Measurements from ENCODE around the gene APBA2. TPM values are rescaled to one million over a fixed set of nuclear protein-coding genes. Genes with fewer than 3 reads are reported as not detected.

APBA2 gene
- total RNA-seq, 1 experiment from 2014 or later, result 11.2 TPM

DNA sequence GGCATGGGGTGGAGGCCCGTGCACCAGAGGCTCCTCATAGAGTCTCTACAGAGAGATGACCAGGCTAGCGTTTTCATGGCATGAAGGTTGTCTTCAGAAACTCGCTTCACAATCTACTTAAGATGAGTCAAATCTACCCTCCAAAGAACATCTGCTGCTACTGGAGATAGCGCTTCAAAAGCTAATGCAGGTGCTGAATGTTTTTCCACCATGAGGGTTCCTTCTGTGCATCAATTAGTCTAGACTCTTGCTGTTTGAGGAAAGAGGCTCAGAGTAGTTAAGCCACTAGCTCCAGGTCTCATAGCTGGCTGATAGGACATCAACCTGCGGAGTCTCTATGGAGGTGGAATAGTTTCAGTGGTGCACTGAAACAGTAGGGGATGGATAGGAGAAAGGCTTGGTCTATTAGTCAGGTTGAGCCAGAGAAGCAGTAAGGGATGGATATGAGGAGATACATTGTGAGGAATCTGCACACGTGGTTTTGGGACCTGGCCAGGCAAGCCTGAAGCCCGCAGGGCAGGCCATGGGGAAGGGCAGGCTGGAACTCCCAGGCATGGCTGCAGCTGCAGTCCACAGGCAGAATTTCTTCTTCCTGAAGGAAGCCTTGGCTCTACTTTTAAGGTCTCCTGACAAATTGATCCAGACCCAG is 117.5 kb downstream of the APBA2 start:
- Mint-ChIP-seq H3K27ac (no peak overlapping the region), H3K9me3 (peaks cover 17% of the 10 kb centered on the region), H3K36me3 (peaks cover 6% of the 10 kb centered on the region), H3K4me3 (no peak overlapping the region), H3K27me3 (ENCODE audit: low read depth) (no peaks in the 10 kb centered on the region), H3K4me1 (no peaks in the 10 kb centered on the region)
- no peak for DNase-seq (ENCODE audit: low spot score)
- CTCF ChIA-PET, result no interaction called here
- TF ChIP-seq MXD4 (CRISPR knock-in tag; IDR thresholded peaks at IDR 0.05; ENCODE audit: borderline replicate concordance) (no peak), IRF2 (CRISPR knock-in tag; IDR thresholded peaks at IDR 0.05; ENCODE audit: borderline replicate concordance, low read depth) (no peak), CREM (CRISPR knock-in tag; IDR thresholded peaks at IDR 0.05) (no peak)
- TF ChIP-seq, protein P1, sequence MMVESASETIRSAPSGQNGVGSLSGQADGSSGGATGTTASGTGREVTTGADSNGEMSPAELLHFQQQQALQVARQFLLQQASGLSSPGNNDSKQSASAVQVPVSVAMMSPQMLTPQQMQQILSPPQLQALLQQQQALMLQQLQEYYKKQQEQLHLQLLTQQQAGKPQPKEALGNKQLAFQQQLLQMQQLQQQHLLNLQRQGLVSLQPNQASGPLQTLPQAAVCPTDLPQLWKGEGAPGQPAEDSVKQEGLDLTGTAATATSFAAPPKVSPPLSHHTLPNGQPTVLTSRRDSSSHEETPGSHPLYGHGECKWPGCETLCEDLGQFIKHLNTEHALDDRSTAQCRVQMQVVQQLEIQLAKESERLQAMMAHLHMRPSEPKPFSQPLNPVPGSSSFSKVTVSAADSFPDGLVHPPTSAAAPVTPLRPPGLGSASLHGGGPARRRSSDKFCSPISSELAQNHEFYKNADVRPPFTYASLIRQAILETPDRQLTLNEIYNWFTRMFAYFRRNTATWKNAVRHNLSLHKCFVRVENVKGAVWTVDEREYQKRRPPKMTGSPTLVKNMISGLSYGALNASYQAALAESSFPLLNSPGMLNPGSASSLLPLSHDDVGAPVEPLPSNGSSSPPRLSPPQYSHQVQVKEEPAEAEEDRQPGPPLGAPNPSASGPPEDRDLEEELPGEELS (CRISPR knock-in tag; IDR thresholded peaks at IDR 0.05), result no peak
- TF ChIP-seq, protein P2, sequence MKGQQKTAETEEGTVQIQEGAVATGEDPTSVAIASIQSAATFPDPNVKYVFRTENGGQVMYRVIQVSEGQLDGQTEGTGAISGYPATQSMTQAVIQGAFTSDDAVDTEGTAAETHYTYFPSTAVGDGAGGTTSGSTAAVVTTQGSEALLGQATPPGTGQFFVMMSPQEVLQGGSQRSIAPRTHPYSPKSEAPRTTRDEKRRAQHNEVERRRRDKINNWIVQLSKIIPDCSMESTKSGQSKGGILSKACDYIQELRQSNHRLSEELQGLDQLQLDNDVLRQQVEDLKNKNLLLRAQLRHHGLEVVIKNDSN (CRISPR knock-in tag; IDR thresholded peaks at IDR 0.05), result no peak
- ATAC-seq, result no peak
- POLR2A ChIA-PET, result no interaction called here

DNA sequence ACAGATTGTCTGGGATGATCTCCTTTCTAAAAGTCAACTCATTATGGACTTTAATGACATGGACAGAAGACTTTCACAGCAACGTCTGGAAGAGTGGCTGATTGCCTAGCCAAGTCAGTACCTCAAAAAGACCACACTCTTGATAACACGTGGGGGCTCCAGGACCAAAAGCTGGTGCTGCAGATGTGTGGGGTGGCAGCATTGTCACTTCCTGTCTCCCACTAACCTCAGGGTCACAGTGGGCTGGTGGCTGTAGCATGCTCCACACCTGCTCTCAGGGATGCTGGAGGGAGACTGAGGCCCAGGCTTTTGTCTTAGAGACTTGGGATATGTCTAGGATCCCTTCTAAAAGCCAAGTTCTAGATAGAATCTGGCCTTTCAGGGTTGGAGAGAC is 118.1 kb downstream of the APBA2 start:
- TF ChIP-seq ETV6 (CRISPR knock-in tag; IDR thresholded peaks at IDR 0.05), result no peak
- TF ChIP-seq SOX15 (CRISPR knock-in tag; IDR thresholded peaks at IDR 0.05), result no peak
- TF ChIP-seq ZNF263 (CRISPR knock-in tag; IDR thresholded peaks at IDR 0.05; ENCODE audit: low read depth), result no peak
- no peak for TF ChIP-seq NR3C1 (CRISPR knock-in tag; conservative IDR thresholded peaks at IDR 0.05; ENCODE audit: low read depth)
- TF ChIP-seq GTF2I (CRISPR knock-in tag; conservative IDR thresholded peaks at IDR 0.05), result no peak
- TF ChIP-seq CREM (CRISPR knock-in tag; IDR thresholded peaks at IDR 0.05), result no peak
- TF ChIP-seq TEAD1 (CRISPR knock-in tag; IDR thresholded peaks at IDR 0.05), result no peak
- TF ChIP-seq, protein P3, sequence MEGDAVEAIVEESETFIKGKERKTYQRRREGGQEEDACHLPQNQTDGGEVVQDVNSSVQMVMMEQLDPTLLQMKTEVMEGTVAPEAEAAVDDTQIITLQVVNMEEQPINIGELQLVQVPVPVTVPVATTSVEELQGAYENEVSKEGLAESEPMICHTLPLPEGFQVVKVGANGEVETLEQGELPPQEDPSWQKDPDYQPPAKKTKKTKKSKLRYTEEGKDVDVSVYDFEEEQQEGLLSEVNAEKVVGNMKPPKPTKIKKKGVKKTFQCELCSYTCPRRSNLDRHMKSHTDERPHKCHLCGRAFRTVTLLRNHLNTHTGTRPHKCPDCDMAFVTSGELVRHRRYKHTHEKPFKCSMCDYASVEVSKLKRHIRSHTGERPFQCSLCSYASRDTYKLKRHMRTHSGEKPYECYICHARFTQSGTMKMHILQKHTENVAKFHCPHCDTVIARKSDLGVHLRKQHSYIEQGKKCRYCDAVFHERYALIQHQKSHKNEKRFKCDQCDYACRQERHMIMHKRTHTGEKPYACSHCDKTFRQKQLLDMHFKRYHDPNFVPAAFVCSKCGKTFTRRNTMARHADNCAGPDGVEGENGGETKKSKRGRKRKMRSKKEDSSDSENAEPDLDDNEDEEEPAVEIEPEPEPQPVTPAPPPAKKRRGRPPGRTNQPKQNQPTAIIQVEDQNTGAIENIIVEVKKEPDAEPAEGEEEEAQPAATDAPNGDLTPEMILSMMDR (IDR thresholded peaks at IDR 0.05), result no peak
- TF ChIP-seq ZNF671 (CRISPR knock-in tag; IDR thresholded peaks at IDR 0.05), result no peak
- Mint-ChIP-seq H3K9me3 (peaks cover 14% of the 10 kb centered on the region), H3K4me3 (no peak overlapping the region), H3K4me1 (no peaks in the 10 kb centered on the region), H3K27ac (no peak overlapping the region), H3K27me3 (ENCODE audit: low read depth) (no peaks in the 10 kb centered on the region), H3K36me3 (peaks cover 6% of the 10 kb centered on the region)
- CTCF ChIA-PET, result no interaction called here
- POLR2A ChIA-PET, result no interaction called here
- ATAC-seq (no peak), DNase-seq (ENCODE audit: low spot score) (no peak)

DNA sequence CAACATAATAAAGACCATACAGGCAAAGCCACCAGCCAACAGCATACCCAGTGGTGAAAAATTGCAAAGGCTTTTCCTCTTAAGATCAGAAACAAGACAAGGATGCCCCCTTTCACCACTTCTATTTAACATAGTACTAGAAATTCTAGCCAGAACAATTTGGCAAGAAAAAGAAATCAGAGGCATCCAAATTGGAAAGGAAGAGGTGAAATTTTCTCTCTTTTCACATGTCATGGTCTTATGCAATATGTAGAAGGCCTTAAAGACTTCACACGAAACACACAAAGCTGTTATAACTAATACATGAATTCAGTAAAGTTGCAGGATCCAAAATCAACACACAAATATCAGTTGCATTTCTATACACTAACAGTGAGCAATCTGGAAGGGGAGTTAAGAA is 120.2 kb downstream of the APBA2 start:
- ChIA-PET POLR2A (no interaction called here), CTCF (no interaction called here)
- H3K9me3 Mint-ChIP-seq, result peaks cover 14% of the 10 kb centered on the region
- no peak overlapping the region for H3K27ac Mint-ChIP-seq
- H3K4me3 Mint-ChIP-seq, result no peak overlapping the region
- no peaks in the 10 kb centered on the region for H3K27me3 Mint-ChIP-seq (ENCODE audit: low read depth)
- TF ChIP-seq, protein P4, sequence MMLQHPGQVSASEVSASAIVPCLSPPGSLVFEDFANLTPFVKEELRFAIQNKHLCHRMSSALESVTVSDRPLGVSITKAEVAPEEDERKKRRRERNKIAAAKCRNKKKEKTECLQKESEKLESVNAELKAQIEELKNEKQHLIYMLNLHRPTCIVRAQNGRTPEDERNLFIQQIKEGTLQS (CRISPR knock-in tag; conservative IDR thresholded peaks at IDR 0.05), result no peak
- ATAC-seq, result no peak
- peaks cover 6% of the 10 kb centered on the region for H3K36me3 Mint-ChIP-seq
- H3K4me1 Mint-ChIP-seq, result no peaks in the 10 kb centered on the region
- DNase-seq (ENCODE audit: low spot score), result no peak

DNA sequence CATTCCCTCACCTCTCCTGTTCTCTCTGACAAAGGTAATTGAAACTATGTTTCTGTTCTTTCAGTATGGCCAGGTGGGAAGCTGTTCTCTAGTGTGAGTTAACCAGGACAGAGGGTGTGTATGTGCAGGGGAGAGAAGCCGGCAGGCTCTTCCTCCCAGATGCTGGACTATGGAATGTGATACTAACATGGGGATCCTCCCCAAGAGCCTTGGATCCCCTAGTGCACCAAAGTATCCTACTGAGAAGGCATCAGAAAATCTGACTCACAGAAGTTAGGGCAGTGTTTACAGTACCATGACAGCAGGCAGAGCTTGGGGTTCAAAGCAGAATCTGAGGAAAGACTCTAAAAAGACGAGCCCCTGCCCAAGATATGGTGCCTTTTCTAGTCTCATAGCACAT is 123.1 kb downstream of the APBA2 start:
- Mint-ChIP-seq H3K4me3 (no peak overlapping the region), H3K36me3 (peaks cover 6% of the 10 kb centered on the region), H3K27ac (no peak overlapping the region), H3K4me1 (no peaks in the 10 kb centered on the region), H3K9me3 (peaks cover 14% of the 10 kb centered on the region), H3K27me3 (ENCODE audit: low read depth) (no peaks in the 10 kb centered on the region)
- TF ChIP-seq ZNF317 (CRISPR knock-in tag; IDR thresholded peaks at IDR 0.05; ENCODE audit: borderline replicate concordance, low read depth) (no peak), CREM (CRISPR knock-in tag; IDR thresholded peaks at IDR 0.05) (no peak), KAT7 (CRISPR knock-in tag; IDR thresholded peaks at IDR 0.05; ENCODE audit: borderline replicate concordance) (no peak)
- no peak for ATAC-seq
- no peak for DNase-seq (ENCODE audit: low spot score)
- ChIA-PET CTCF (interaction anchor here (0.6 to 1.7 kb wide), 3 partner anchors 10 to 93 kb away, joined by 3 to 7 read pairs (median 6); no protein-coding TSS in a partner anchor), POLR2A (no interaction called here)
